HG03378 (cell line): ENCODE results near the gene GTF3C2.

ENCODE experiments used
- ATAC-seq: cut with Tn5 transposase; IDR thresholded peaks from one replicate; pipeline ENCODE4 v1.9.1; 2021; ENCODE audit warnings: mild to moderate bottlenecking, moderate library complexity; ENCODE audit not compliant: unreplicated experiment

Gene GTF3C2

GRCh38 chr2:27356382-27357181, at the start of gene GTF3C2:
Gene GTF3C2 (minus strand): TSS chr2:27356764. CDS start chr2:27343554, 13,210 bp downstream.
- ATAC-seq = peak; percentile 76

- ATAC-seq = no peak
Measured at GRCh38 chr2:27400348-27401135, 44.0 kb upstream of the GTF3C2 start.

GRCh38 chr2:27398962-27399361, 42.4 kb upstream of the GTF3C2 start:
- no peak for ATAC-seq

- no peak for ATAC-seq
Measured at GRCh38 chr2:27393225-27393624, 36.7 kb upstream of the GTF3C2 start.

- no peak for ATAC-seq
Measured at GRCh38 chr2:27390822-27391679, 34.5 kb upstream of the GTF3C2 start.

- no peak for ATAC-seq
Measured at GRCh38 chr2:27381577-27382181, 25.1 kb upstream of the GTF3C2 start.

- peak; percentile 63 for ATAC-seq
Measured at GRCh38 chr2:27380626-27381545, 24.3 kb upstream of the GTF3C2 start, which contains the start of gene ZNF513. Gene ZNF513 (minus strand): TSS chr2:27380734. CDS start chr2:27380526, 208 bp downstream.

GRCh38 chr2:27379836-27380625, 23.5 kb upstream of the GTF3C2 start:
- ATAC-seq = peak; percentile 1

GRCh38 chr2:27379383-27379835, 22.8 kb upstream of the GTF3C2 start:
- no peak for ATAC-seq

GRCh38 chr2:27378809-27379290, 22.3 kb upstream of the GTF3C2 start:
- ATAC-seq = no peak

- ATAC-seq = no peak
Measured at GRCh38 chr2:27378096-27378808, 21.7 kb upstream of the GTF3C2 start.

- no peak for ATAC-seq
Measured at GRCh38 chr2:27377618-27378095, 21.1 kb upstream of the GTF3C2 start.

- no peak for ATAC-seq
Measured at GRCh38 chr2:27376866-27377617, 20.5 kb upstream of the GTF3C2 start.

- ATAC-seq = no peak
Measured at GRCh38 chr2:27376151-27376865, 19.7 kb upstream of the GTF3C2 start.

GRCh38 chr2:27375513-27376099, 19.0 kb upstream of the GTF3C2 start:
- ATAC-seq = no peak

- no peak for ATAC-seq
Measured at GRCh38 chr2:27373567-27373966, 17.0 kb upstream of the GTF3C2 start.
